ENCODE measurements around the gene CIB1. TPM values are rescaled to one million over a fixed set of nuclear protein-coding genes. Genes with fewer than 3 reads are reported as not detected.

CIB1 gene
- total and polyA plus RNA-seq, 2 experiments from 2014 or later: 53.3 to 163 TPM

DNA sequence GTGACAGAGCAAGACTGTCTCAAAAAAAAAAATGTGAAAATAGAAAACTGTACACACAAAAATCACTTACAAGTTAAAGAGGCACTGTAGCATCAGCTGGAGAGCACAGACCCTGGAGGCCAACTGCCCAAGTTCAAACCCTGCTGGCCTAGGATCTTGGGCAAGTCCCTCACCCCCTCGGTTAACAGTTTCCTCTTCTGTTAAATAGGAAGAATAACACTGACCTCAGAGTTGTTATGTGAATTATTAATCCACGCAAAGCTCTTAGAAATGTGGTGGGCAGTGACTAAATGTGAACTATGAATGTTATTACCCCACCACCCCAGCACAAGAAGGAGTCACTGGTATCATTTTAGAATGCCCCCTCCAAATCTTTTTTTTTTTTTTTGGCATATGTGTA, 11.2 kb downstream of the CIB1 start:
- TF ChIP-seq, protein P1, sequence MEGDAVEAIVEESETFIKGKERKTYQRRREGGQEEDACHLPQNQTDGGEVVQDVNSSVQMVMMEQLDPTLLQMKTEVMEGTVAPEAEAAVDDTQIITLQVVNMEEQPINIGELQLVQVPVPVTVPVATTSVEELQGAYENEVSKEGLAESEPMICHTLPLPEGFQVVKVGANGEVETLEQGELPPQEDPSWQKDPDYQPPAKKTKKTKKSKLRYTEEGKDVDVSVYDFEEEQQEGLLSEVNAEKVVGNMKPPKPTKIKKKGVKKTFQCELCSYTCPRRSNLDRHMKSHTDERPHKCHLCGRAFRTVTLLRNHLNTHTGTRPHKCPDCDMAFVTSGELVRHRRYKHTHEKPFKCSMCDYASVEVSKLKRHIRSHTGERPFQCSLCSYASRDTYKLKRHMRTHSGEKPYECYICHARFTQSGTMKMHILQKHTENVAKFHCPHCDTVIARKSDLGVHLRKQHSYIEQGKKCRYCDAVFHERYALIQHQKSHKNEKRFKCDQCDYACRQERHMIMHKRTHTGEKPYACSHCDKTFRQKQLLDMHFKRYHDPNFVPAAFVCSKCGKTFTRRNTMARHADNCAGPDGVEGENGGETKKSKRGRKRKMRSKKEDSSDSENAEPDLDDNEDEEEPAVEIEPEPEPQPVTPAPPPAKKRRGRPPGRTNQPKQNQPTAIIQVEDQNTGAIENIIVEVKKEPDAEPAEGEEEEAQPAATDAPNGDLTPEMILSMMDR (IDR thresholded peaks at IDR 0.05; ENCODE audit: poor library complexity): no peak
- TF ChIP-seq EZH2phosphoT487 (IDR thresholded peaks at IDR 0.05; ENCODE audit: low read depth, severe bottlenecking, unreplicated experiment): no peak
- TF ChIP-seq EZH2 (IDR thresholded peaks at IDR 0.05; ENCODE audit: borderline replicate concordance): no peak
- no peaks in the 10 kb centered on the region for H3K9me2 ChIP-seq (replicated peaks; ENCODE audit: insufficient read depth)
- no peak overlapping the region for H3K4me3 ChIP-seq
- H3K27ac ChIP-seq: no peak overlapping the region
- H3K36me3 ChIP-seq (replicated peaks; ENCODE audit: insufficient read depth, low read depth): no peaks in the 10 kb centered on the region
- H4K20me1 ChIP-seq (ENCODE audit: insufficient read depth, poor library complexity, severe bottlenecking): no peaks in the 10 kb centered on the region
- H3K4me2 ChIP-seq: no peak overlapping the region
- WGBS (ENCODE audit: low lambda C conversion rate, missing lambda C conversion rate): 94% methylated on average over 2 of the region's 2 CpGs
- peaks cover 3% of the 10 kb centered on the region for H3K79me2 ChIP-seq
- no peak overlapping the region for H2AFZ ChIP-seq
- no peaks in the 10 kb centered on the region for H3K9me3 ChIP-seq (ENCODE audit: low read depth)
- no peaks in the 10 kb centered on the region for H3K27me3 ChIP-seq
- DNase-seq (ENCODE audit: low spot score): no peak
- no peaks in the 10 kb centered on the region for H3K4me1 ChIP-seq (ENCODE audit: insufficient read depth)

GRCh38 chr15:90221246-90221900, 12.4 kb downstream of the CIB1 start:
- no peaks in the 10 kb centered on the region for H3K9me3 ChIP-seq (ENCODE audit: low read depth)
- H3K27ac ChIP-seq: no peak overlapping the region
- H3K4me2 ChIP-seq: no peak overlapping the region
- no peaks in the 10 kb centered on the region for H3K36me3 ChIP-seq (replicated peaks; ENCODE audit: insufficient read depth, low read depth)
- DNase-seq (ENCODE audit: low spot score): peak; percentile 84
- H4K20me1 ChIP-seq (ENCODE audit: insufficient read depth, poor library complexity, severe bottlenecking): no peaks in the 10 kb centered on the region
- no peaks in the 10 kb centered on the region for H3K9me2 ChIP-seq (replicated peaks; ENCODE audit: insufficient read depth)
- H3K27me3 ChIP-seq: no peaks in the 10 kb centered on the region
- H3K4me3 ChIP-seq: no peak overlapping the region
- no peaks in the 10 kb centered on the region for H3K4me1 ChIP-seq (ENCODE audit: insufficient read depth)
- TF ChIP-seq, protein P1 (IDR thresholded peaks at IDR 0.05; ENCODE audit: poor library complexity): peak; percentile 57
- TF ChIP-seq EZH2phosphoT487 (IDR thresholded peaks at IDR 0.05; ENCODE audit: low read depth, severe bottlenecking, unreplicated experiment): no peak
- 59% methylated on average over 14 of the region's 14 CpGs for WGBS (ENCODE audit: low lambda C conversion rate, missing lambda C conversion rate)
- no peak overlapping the region for H2AFZ ChIP-seq
- H3K79me2 ChIP-seq: peaks cover 14% of the 10 kb centered on the region

GRCh38 chr15:90219421-90220141, 14.2 kb downstream of the CIB1 start:
- peak; percentile 60 for DNase-seq (ENCODE audit: low spot score)
- H3K9me2 ChIP-seq (replicated peaks; ENCODE audit: insufficient read depth): no peaks in the 10 kb centered on the region
- WGBS (ENCODE audit: low lambda C conversion rate, missing lambda C conversion rate): 68% methylated on average over 17 of the region's 17 CpGs
- no peaks in the 10 kb centered on the region for H4K20me1 ChIP-seq (ENCODE audit: insufficient read depth, poor library complexity, severe bottlenecking)
- H3K79me2 ChIP-seq: peaks cover 31% of the 10 kb centered on the region
- no peaks in the 10 kb centered on the region for H3K27me3 ChIP-seq
- no peaks in the 10 kb centered on the region for H3K9me3 ChIP-seq (ENCODE audit: low read depth)
- H3K27ac ChIP-seq: no peak overlapping the region
- no peak overlapping the region for H3K4me2 ChIP-seq
- TF ChIP-seq, protein P1 (IDR thresholded peaks at IDR 0.05; ENCODE audit: poor library complexity): peak; percentile 50
- TF ChIP-seq EZH2phosphoT487 (IDR thresholded peaks at IDR 0.05; ENCODE audit: low read depth, severe bottlenecking, unreplicated experiment): no peak
- no peak for TF ChIP-seq EZH2 (IDR thresholded peaks at IDR 0.05; ENCODE audit: borderline replicate concordance)
- no peak overlapping the region for H2AFZ ChIP-seq
- H3K4me3 ChIP-seq: no peak overlapping the region
- peaks cover 3% of the 10 kb centered on the region for H3K4me1 ChIP-seq (ENCODE audit: insufficient read depth)
- no peaks in the 10 kb centered on the region for H3K36me3 ChIP-seq (replicated peaks; ENCODE audit: insufficient read depth, low read depth)
